ENCODE data around the gene TTK. TPM values are rescaled to one million over a fixed set of nuclear protein-coding genes. Genes with fewer than 3 reads are reported as not detected.
A peak's percentile ranks its signal among the peaks of the same experiment; 100 is the strongest.

Gene TTK
- polyA plus RNA-seq, result under 1 TPM in 2 of 3 donors, not detected in 1; 0.42 to 0.54 TPM

DNA sequence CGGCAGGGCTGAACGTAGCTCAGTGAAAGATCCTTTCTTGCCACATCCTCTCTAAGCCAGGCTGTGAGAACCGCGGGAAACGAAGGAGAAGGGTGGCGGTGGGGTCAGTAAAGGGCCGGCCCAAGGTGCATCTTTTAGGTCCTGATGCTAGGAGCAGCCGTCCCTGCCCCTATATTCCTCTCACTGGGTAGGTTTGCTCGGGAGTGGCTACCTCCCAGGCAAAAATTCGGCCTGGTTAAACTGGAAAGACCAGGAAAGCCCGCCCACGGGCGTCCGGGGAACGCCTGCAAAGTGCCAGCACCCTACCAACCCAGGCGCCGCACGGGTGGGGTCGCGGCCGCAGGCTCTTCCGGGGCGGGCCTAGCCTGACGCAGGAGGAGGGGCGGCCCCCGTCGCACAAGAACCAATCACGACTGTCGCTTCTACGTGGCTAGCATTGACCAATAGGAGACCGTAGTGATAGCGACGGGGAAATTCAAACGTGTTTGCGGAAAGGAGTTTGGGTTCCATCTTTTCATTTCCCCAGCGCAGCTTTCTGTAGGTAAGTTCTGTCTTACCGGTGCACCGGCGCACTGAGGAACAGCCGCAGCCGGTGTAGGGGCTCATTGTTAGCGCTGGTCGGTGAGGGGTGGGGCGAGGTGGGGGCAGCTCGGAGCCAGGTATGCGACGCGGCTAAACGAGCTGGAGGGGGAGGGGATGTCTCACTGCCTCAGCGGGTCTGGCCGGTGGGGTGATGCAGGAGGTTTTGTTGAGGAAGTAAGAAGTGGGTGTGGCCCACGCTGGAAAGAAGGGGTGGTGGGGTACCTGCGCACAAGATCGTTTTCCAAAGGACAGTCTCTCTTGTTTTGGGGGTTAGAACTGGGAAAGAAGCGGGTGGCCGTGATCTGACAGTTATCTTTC, at the start of gene TTK:
Gene TTK, plus strand, starts transcription at position 477 of the 900 bp plus-strand sequence. CDS start 1,195 bp downstream, outside the sequence.
- Mint-ChIP-seq H3K4me1 (peaks cover 24 to 32% of the 10 kb centered on the region in 2 donors), H3K27ac (peak within 1 kb of the TSS; percentile 92 to 99 (median 96)), H3K9me3 (no peaks in the 10 kb centered on the region)

DNA sequence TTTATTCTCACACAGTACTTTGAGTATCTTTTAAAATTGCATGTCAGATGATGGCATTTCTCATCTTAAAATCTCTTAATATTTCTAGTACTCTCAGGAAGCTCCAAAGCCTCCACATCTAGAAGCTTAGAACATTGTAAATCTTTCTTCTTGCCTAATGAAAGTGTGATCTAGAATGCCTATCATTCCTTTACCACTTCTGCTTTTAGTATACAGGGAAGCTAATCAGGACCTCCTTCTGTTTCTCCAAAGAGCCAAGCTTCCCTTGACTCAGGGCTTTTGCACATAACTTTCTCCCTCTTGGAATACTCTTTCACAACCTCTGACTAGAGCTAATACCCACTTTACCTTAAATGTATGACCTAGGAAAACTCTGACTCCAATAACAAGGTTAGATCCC, 49.6 kb upstream of the TTK start:
- Mint-ChIP-seq H3K4me1 (no peaks in the 10 kb centered on the region), H3K36me3 (peaks cover 0 to 5% (median 0%) of the 10 kb centered on the region in 3 donors), H3K27ac (no peak overlapping the region), H3K4me3 (no peak overlapping the region), H3K27me3 (ENCODE audit: low read depth in 3 of 3) (peaks cover 4 to 17% (median 4%) of the 10 kb centered on the region in 3 donors), H3K9me3 (peaks cover 0 to 6% (median 4%) of the 10 kb centered on the region in 6 donors)
- no peak for DNase-seq

More for the DNA sequence above, at the start of gene TTK:
- DNase-seq, result peak; percentile 92 to 95 (median 94)
- Mint-ChIP-seq H3K27me3 (ENCODE audit: low read depth in 3 of 3) (peaks cover 2 to 9% (median 6%) of the 10 kb centered on the region in 3 donors), H3K4me3 (peak within 1 kb of the TSS; percentile 88 to 95 (median 91)), H3K36me3 (no peaks in the 10 kb centered on the region)

DNA sequence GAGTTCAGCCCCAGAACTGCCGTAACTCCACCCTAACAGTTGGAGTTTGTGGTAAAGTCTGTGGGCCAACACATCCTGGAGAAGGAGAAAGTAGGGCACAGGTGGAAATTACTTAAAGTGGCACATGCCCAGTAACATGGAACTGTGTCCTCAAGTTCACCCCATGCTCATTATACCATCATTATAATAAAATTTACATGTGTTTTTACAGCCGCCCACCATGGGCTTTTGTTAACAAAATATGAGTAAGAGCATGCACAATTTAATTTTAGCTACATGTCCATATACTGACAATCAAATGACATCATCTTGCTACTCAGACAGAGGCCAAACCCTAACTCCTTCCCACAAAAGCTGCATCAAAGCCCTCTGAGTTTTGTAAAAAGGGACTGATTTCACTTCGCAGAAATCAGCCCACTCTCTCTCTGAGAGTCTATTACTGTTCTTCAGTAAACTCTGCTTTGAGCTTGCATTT, 39.8 kb upstream of the TTK start:
- Mint-ChIP-seq H3K9me3 (peaks cover 10 to 26% (median 19%) of the 10 kb centered on the region in 6 donors), H3K36me3 (peaks cover 0 to 9% (median 0%) of the 10 kb centered on the region in 3 donors), H3K4me1 (no peaks in the 10 kb centered on the region), H3K4me3 (no peak overlapping the region), H3K27ac (no peak overlapping the region), H3K27me3 (ENCODE audit: low read depth in 3 of 3) (peaks cover 0 to 5% (median 0%) of the 10 kb centered on the region in 3 donors)
- no peak for DNase-seq

DNA sequence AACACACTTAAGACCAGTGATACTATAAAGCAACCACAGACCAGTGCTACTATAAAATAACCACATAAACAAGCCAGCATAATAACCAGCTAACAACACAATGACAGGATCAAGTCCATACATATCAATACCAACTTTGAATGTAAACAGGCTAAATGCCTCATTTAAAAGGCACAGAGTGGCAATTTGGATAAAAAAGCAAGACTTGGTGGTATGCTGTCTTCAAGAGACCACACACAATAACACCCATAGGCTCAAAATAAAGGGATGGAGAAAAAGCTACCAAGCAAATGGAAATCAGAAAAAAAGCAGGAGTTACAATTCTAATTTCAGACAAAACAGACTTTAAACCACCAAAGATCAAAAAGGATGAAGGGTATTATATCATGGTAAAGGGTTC, 37.3 kb upstream of the TTK start:
- Mint-ChIP-seq H3K4me1 (no peaks in the 10 kb centered on the region), H3K4me3 (no peak overlapping the region), H3K36me3 (peaks cover 0 to 9% (median 0%) of the 10 kb centered on the region in 3 donors), H3K9me3 (peaks cover 10 to 32% (median 22%) of the 10 kb centered on the region in 6 donors), H3K27me3 (ENCODE audit: low read depth in 3 of 3) (peaks cover 0 to 5% (median 0%) of the 10 kb centered on the region in 3 donors), H3K27ac (no peak overlapping the region)
- no peak for DNase-seq

DNA sequence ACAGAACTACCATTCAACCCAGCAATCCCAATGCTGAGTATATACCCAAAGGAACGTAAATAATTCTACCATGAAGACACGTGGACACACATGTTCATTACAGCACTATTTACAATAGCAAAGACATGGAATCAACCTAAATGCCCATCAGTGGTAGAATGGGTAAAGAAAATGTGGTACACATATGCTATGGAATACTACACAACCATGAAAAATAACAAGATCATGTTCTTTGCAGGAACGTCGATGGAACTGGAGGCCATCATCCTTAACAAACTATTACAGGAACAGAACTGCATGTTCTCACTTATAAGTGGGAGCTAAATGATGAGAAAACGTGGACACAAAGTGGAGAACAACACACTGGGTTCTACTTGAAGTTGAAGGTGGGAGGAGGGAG, 34.7 kb upstream of the TTK start:
- Mint-ChIP-seq H3K4me1 (no peaks in the 10 kb centered on the region), H3K27me3 (ENCODE audit: low read depth in 3 of 3) (peaks cover 0 to 5% (median 0%) of the 10 kb centered on the region in 3 donors), H3K9me3 (peaks cover 10 to 32% (median 22%) of the 10 kb centered on the region in 6 donors), H3K27ac (no peak overlapping the region), H3K36me3 (peaks cover 0 to 9% (median 0%) of the 10 kb centered on the region in 3 donors), H3K4me3 (no peak overlapping the region)
- no peak for DNase-seq

DNA sequence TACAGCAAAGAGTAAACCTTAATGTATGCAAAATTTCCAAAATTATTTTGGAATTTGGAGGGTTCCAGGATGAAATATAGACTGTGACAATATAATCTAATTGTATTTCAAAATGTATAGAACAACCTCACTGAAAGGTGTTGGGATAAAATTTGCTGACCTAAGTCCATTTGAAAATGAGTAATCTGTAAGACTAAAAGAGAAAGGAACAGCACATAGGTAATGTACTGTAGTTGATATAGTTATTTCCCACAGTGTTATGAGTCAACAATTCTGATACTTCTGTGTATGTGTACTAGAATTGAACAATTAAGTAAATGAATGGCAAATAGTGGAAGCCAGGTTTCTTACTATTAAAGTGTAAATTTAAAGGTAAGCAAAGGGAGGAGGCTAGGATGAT, 33.3 kb upstream of the TTK start:
- no peak overlapping the region for H3K27ac Mint-ChIP-seq
- peaks cover 10 to 32% (median 19%) of the 10 kb centered on the region in 6 donors for H3K9me3 Mint-ChIP-seq
- H3K4me3 Mint-ChIP-seq, result no peak overlapping the region
- no peak for DNase-seq
- H3K4me1 Mint-ChIP-seq, result no peaks in the 10 kb centered on the region
- peaks cover 0 to 9% (median 0%) of the 10 kb centered on the region in 3 donors for H3K36me3 Mint-ChIP-seq
- peaks cover 0 to 5% (median 3%) of the 10 kb centered on the region in 3 donors for H3K27me3 Mint-ChIP-seq (ENCODE audit: low read depth in 3 of 3)

DNA sequence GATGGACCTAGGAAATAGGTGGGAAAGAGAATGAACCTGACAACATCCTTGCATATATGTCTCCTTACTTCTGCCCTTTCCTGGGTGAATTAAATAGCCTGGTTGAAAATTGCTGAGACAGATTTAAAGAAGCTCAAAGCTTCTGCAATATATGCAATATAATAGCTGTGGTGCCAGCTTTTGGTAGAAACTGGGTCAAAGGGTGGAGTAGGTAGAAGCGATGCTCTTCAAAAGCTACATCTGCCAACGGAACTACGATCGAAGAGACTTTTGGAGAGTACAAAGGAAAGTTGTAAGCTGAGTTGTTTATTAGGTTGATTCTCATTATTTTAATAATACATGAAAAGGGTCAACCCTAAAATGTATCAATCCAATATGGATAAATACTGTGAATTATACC, 22.8 kb upstream of the TTK start:
- Mint-ChIP-seq H3K36me3 (no peaks in the 10 kb centered on the region), H3K4me1 (no peaks in the 10 kb centered on the region), H3K27me3 (ENCODE audit: low read depth in 3 of 3) (peaks cover 2 to 6% (median 5%) of the 10 kb centered on the region in 3 donors), H3K4me3 (no peak overlapping the region), H3K9me3 (no peaks in the 10 kb centered on the region), H3K27ac (no peak overlapping the region)
- DNase-seq, result no peak

DNA sequence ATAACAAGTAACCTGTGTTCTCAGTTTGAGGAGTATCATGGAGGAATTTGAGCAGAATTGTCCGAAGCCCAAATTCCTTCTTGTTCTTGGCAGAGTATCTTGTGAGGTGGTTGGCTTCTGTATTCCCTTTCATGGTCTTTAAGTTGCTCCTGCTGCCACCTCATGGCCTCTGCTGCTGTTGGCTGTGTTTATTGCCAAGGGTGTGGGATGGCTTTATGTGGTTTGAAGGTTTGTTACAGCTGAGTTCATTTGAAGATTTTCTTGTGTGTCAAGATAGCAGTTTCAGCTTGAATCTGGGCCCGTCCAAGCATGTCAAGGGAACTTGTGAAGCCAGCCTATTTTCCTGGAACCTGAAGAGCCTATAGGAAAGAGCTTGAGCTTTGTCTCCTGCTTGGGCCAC, 20.2 kb upstream of the TTK start:
- Mint-ChIP-seq H3K4me3 (no peak overlapping the region), H3K27me3 (ENCODE audit: low read depth in 3 of 3) (peaks cover 0 to 3% (median 2%) of the 10 kb centered on the region in 3 donors), H3K36me3 (no peaks in the 10 kb centered on the region), H3K4me1 (no peaks in the 10 kb centered on the region), H3K9me3 (no peaks in the 10 kb centered on the region), H3K27ac (no peak overlapping the region)
- DNase-seq, result no peak

DNA sequence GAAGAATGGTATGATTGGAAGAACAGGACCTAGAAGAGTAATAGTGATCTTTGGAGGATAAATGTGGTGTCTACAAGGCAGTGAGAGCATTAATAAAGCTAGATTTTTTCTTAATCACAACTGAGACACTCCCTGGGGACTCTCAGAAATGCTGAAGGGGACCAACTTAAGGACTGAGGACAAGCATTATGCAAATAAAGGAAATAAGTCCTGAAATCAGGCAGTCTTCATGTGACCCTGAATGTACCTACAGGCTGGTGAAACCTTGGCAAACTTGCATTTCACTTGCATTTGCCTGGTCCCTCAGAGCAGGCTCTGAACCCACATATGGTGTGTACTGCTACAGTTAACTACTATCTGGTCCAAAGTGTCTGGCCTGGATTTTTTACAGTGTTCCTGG, 19.3 kb upstream of the TTK start:
- Mint-ChIP-seq H3K4me1 (no peaks in the 10 kb centered on the region), H3K27ac (no peak overlapping the region), H3K36me3 (no peaks in the 10 kb centered on the region), H3K4me3 (no peak overlapping the region), H3K9me3 (peaks cover 0 to 2% (median 0%) of the 10 kb centered on the region in 6 donors), H3K27me3 (ENCODE audit: low read depth in 3 of 3) (peaks cover 0 to 2% (median 2%) of the 10 kb centered on the region in 3 donors)
- no peak for DNase-seq

DNA sequence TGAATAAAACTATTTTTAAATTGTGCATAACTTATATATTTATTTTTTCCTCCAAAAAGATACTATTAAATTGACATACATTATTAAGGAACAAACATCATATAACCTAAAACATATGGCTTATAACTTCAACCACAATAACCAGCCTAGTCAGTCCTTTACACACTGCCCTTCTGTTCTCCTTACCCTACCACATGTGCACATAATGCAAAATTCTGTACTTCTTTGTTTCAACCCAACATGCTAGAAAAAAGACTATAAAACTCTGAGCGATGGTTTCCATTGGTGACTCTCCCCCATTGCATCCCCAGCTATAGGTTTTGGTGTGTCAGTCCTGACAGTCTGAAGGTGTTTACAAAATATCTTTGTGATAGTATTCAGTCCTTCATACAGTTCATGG, 14.8 kb upstream of the TTK start:
- H3K4me1 Mint-ChIP-seq, result no peaks in the 10 kb centered on the region
- H3K27ac Mint-ChIP-seq, result no peak overlapping the region
- DNase-seq, result no peak

DNA sequence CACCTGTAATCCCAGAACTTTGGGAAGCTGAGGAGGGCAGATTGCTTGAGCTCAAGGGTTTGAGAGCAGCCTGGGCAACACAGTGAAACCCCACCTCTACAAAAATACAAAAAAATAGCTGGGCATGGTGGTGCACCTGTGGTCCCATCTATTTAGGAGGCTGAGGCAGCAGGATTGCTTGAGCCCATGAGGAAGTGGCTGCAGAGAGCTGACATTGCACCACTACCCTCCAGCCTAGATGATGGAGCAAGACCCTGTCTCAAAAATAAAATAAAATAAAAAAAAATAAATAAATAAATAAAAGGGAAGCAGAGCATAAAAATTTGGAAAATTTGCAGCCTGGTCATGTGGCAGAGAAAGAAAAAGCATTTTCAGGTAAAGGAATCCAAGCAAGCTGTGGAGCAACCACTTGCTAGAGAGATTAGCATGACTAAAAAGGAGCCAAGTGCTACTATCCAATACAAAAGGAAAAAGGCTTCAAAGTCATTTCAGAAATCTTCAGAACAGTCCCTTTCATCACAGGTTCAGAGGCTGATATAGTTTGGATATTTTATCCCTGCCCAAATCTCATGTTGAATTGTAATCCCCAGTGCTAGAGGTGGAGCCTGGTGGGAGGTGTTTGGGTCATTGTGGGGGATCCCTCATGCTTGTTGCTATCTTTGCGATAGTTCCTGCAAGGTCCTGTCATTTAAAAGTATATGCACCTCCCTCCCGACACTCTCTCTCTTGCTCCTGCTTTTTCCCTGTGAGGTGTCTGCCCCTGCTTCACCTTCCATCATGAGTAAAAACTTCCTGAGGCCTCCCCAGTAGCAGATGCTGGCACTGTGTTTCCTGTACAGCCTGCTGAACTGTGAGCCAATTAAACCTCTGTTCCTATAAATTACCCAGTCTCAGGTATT, 11.2 kb upstream of the TTK start:
- Mint-ChIP-seq H3K27me3 (ENCODE audit: low read depth in 3 of 3) (peaks cover 2 to 6% (median 6%) of the 10 kb centered on the region in 3 donors), H3K36me3 (no peaks in the 10 kb centered on the region), H3K4me3 (no peak overlapping the region), H3K27ac (no peak overlapping the region), H3K9me3 (peaks cover 0 to 2% (median 0%) of the 10 kb centered on the region in 6 donors), H3K4me1 (no peaks in the 10 kb centered on the region)
- no peak for DNase-seq

More for the DNA sequence above, 14.8 kb upstream of the TTK start:
- Mint-ChIP-seq H3K27me3 (ENCODE audit: low read depth in 3 of 3) (peaks cover 0 to 4% (median 0%) of the 10 kb centered on the region in 3 donors), H3K4me3 (no peak overlapping the region), H3K9me3 (peaks cover 0 to 2% (median 0%) of the 10 kb centered on the region in 6 donors), H3K36me3 (no peaks in the 10 kb centered on the region)

DNA sequence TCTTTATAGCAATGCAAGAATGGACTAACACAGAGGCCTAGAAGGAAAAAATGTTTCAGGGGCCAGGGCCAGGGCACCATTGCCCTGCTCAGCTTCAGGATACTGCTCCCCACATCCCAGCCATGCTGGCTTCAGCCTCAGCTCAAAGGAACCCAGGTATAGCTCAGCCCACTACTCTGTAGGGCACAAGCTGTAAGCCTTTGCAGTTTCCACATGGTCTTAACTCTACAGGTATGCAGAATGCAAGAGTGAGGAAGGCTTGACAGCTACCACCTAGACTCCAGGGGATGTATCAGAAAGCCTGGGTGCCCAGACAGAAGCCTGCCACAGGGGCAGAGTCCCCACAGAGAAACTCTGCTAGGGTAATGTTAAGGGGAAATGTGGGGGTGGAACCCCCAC, 10.5 kb upstream of the TTK start:
- Mint-ChIP-seq H3K9me3 (peaks cover 0 to 2% (median 0%) of the 10 kb centered on the region in 6 donors), H3K4me3 (no peak overlapping the region), H3K36me3 (no peaks in the 10 kb centered on the region)

DNA sequence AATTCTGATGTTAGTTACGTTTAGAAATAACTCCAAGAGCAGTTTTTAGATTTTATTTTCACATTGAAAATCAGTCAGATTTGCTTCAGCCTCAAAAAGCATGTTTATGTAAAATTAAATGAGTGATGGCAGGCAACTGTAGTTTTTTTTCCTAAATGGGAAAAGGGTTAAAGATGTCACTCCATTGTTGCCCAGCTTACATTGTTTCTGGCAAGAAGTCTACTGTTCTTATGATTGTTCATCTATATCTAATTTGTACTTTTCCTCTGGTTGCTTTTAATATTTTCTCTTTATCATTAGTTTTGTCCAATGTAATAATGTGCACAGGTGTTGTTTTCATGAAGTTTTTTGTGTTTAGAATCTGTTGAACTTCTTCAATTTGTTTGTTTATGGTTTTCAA, 6.7 kb upstream of the TTK start:
- H3K27ac Mint-ChIP-seq, result no peak overlapping the region
- H3K27me3 Mint-ChIP-seq (ENCODE audit: low read depth in 3 of 3), result peaks cover 2 to 6% (median 6%) of the 10 kb centered on the region in 3 donors
- peaks cover under 1 to 3% of the 10 kb centered on the region in 2 donors for H3K4me1 Mint-ChIP-seq
- no peak for DNase-seq
- H3K9me3 Mint-ChIP-seq, result no peaks in the 10 kb centered on the region
- no peaks in the 10 kb centered on the region for H3K36me3 Mint-ChIP-seq
- no peak overlapping the region for H3K4me3 Mint-ChIP-seq

More for the DNA sequence above, 10.5 kb upstream of the TTK start:
- no peaks in the 10 kb centered on the region for H3K4me1 Mint-ChIP-seq
- no peak for DNase-seq
- no peak overlapping the region for H3K27ac Mint-ChIP-seq
- H3K27me3 Mint-ChIP-seq (ENCODE audit: low read depth in 3 of 3), result peaks cover 2 to 6% (median 6%) of the 10 kb centered on the region in 3 donors
